Endothelial cell of umbilical vein (primary cell): ENCODE measurements around the gene PAX3. TPM values are rescaled to one million over a fixed set of nuclear protein-coding genes. Genes with fewer than 3 reads are reported as not detected.

Source experiments
- BruUV-seq: library from RNA; stranded (reverse); fragments of 400-500 nt; replicated peaks from 2 replicates; lab custom pipeline; 2021; lab: Mats Ljungman, UMichigan
- CTCF ChIA-PET: fragments of 300-600, 350-600 bp; sonication (Branson Sonifier 250); formaldehyde crosslinking; loops from one replicate; lab custom pipeline; 2021; ENCODE audit warnings: antibody characterized with exemption, inconsistent platforms; lab: Charles Lee
- POLR2A ChIA-PET: fragments of 300-600, 350-600 bp; sonication (Branson Sonifier 250); formaldehyde crosslinking; loops from one replicate; lab custom pipeline; 2021; ENCODE audit warnings: antibody characterized with exemption, inconsistent platforms; lab: Charles Lee
- DNase-seq: peaks from one replicate; pipeline ENCODE4 v3.0.0-alpha.2; 2011; ENCODE audit warnings: low read depth, low spot score
- FAIRE-seq: peaks from 2 replicates; lab custom pipeline; 2011; peaks lifted over from hg19 to GRCh38; lab: Jason Lieb, UNC
- H2AFZ ChIP-seq: 2 replicates; pipeline ENCODE4 v1.6.0; 2012; ENCODE audit warnings: low read depth, low read length, control low read depth, inconsistent platforms
- H3K27ac ChIP-seq: 2 replicates; pipeline ENCODE4 v1.5.1; 2011; ENCODE audit warnings: low read depth, mild to moderate bottlenecking, control low read depth, low read length, moderate library complexity; ENCODE audit not compliant: insufficient read depth
- H3K27me3 ChIP-seq, 2 experiments: 2 replicates each; pipeline versions ENCODE4 v1.6.0 to v1.6.1; 2011; ENCODE audit warnings: low read length in 2 of 2, mixed read lengths in 1 of 2; ENCODE audit not compliant: control insufficient read depth in 2 of 2, insufficient read depth in 2 of 2
- H3K36me3 ChIP-seq, 2 experiments: 2 replicates in 1 of 2; 3 replicates in 1 of 2; pipeline ENCODE4 v1.5.1; 2011; ENCODE audit warnings: low read length in 2 of 2, mild to moderate bottlenecking in 1 of 2, moderate library complexity in 1 of 2; ENCODE audit not compliant: control insufficient read depth in 2 of 2, insufficient read depth in 2 of 2; ENCODE audit errors: extremely low read depth in 1 of 2
- H3K4me1 ChIP-seq: 3 replicates; pipeline ENCODE4 v1.5.1; 2011; ENCODE audit warnings: mild to moderate bottlenecking, low read length; ENCODE audit not compliant: control insufficient read depth, insufficient read depth; ENCODE audit errors: extremely low read depth
- H3K4me2 ChIP-seq: 2 replicates; pipeline ENCODE4 v1.6.1; 2011; ENCODE audit warnings: low read length, control low read depth, mixed read lengths; ENCODE audit not compliant: insufficient read depth
- H3K4me3 ChIP-seq, 3 experiments: fragments of 200-600 bp in 1 of 3; sonication (generic), shearing (Covaris generic) in 1 of 3; replicated peaks in 1 of 3; 2 replicates each; pipeline ENCODE4 v1.5.1; 2011 to 2016; ENCODE audit warnings: control low read depth in 3 of 3, low read length in 3 of 3, mild to moderate bottlenecking in 2 of 3, inconsistent platforms in 1 of 3, low read depth in 1 of 3, moderate library complexity in 1 of 3; ENCODE audit not compliant: insufficient read depth in 1 of 3
- H3K79me2 ChIP-seq: 2 replicates; pipeline ENCODE4 v1.6.0; 2012; ENCODE audit warnings: low read length, inconsistent platforms; ENCODE audit not compliant: control insufficient read depth, insufficient read depth
- H3K9ac ChIP-seq: replicated peaks from 2 replicates; pipeline ENCODE3; 2011; ENCODE audit warnings: low read length, control low read depth; ENCODE audit not compliant: insufficient read depth; ENCODE audit errors: extremely low read depth
- H3K9me1 ChIP-seq: replicated peaks from 3 replicates; pipeline ENCODE4 v1.6.0; 2011; ENCODE audit warnings: mild to moderate bottlenecking, low read length; ENCODE audit not compliant: control insufficient read depth, insufficient read depth; ENCODE audit errors: extremely low read depth
- H3K9me3 ChIP-seq: replicated peaks from 2 replicates; pipeline ENCODE4 v1.5.1; 2012; ENCODE audit warnings: low read length, inconsistent platforms; ENCODE audit not compliant: control insufficient read depth, insufficient read depth
- H4K20me1 ChIP-seq: replicated peaks from 2 replicates; pipeline ENCODE3; 2011; ENCODE audit warnings: mild to moderate bottlenecking, low read length; ENCODE audit not compliant: control insufficient read depth, insufficient read depth; ENCODE audit errors: extremely low read depth
- CTCF ChIP-seq, 2 donors: IDR thresholded peaks; 1 replicate in 1 of 2; 2 replicates in 1 of 2; pipeline ENCODE4 v1.5.1; 2011; ENCODE audit warnings: low read length in 2 of 2, mild to moderate bottlenecking in 2 of 2, moderate library complexity in 2 of 2, control low read depth in 1 of 2, inconsistent platforms in 1 of 2, low read depth in 1 of 2; ENCODE audit not compliant: insufficient read depth in 1 of 2; ENCODE audit errors: extremely low read depth in 1 of 2
- EZH2 ChIP-seq: IDR thresholded peaks from 2 replicates; pipeline ENCODE4 v1.6.1; 2012; ENCODE audit warnings: borderline replicate concordance, low read depth, mild to moderate bottlenecking, moderate library complexity, low read length, inconsistent platforms; ENCODE audit not compliant: severe bottlenecking
- FOS ChIP-seq: IDR thresholded peaks from 2 replicates; pipeline ENCODE4 v1.6.1; 2011; ENCODE audit warnings: mild to moderate bottlenecking, low read length, moderate library complexity, borderline replicate concordance; ENCODE audit not compliant: insufficient read depth
- GATA2 ChIP-seq: IDR thresholded peaks from 2 replicates; pipeline ENCODE4 v1.7.0; 2011; ENCODE audit warnings: low read depth, mild to moderate bottlenecking, moderate library complexity, mixed read lengths, low read length; ENCODE audit not compliant: insufficient read length, insufficient read depth
- JUN ChIP-seq: IDR thresholded peaks from 2 replicates; pipeline ENCODE4 v1.6.1; 2011; ENCODE audit warnings: borderline replicate concordance, low read depth; ENCODE audit not compliant: insufficient read length, insufficient read depth
- MAX ChIP-seq: IDR thresholded peaks from 2 replicates; pipeline ENCODE4 v1.6.1; 2011; ENCODE audit not compliant: insufficient read depth, insufficient read length
- MYC ChIP-seq: IDR thresholded peaks from one replicate; pipeline ENCODE4 v1.6.1; 2011; ENCODE audit warnings: mild to moderate bottlenecking, low read depth, low read length
- POLR2A ChIP-seq: IDR thresholded peaks from 2 replicates; pipeline ENCODE4 v1.6.1; 2012; ENCODE audit warnings: low read depth, mild to moderate bottlenecking, control low read depth, low read length
- POLR2AphosphoS5 ChIP-seq: IDR thresholded peaks from 2 replicates; pipeline ENCODE4 v1.6.1; 2012; ENCODE audit warnings: low read depth, mild to moderate bottlenecking, control low read depth, low read length, moderate library complexity; ENCODE audit not compliant: insufficient read depth
- dilution Hi-C: fragments of 300-500 bp; cut with MboI; formaldehyde crosslinking; loops from one replicate; pipeline ENCODE4 v1.15.0; 2019; ENCODE audit warnings: low sequenced_read_pairs; ENCODE audit not compliant: extremely low pct_ligation_motif_present
- intact Hi-C: fragments of 100-400 bp; cut with micrococcal nuclease; formaldehyde crosslinking; loops from one replicate; pipeline ENCODE4 v1.10.0; 2022
- polyA plus RNA-seq, 4 experiments: library from polyadenylated mRNA; depleted of rRNA in 3 of 4; stranded (reverse) in 3 of 4; unstranded in 1 of 4; fragments of >200 nt; gene quantifications; 2 replicates each; pipeline versions ENCODE4 v1.2.1 to v1.2.3, GENCODE V29; 2011 to 2012; ENCODE audit warnings: missing spikeins in 1 of 4
- total RNA-seq: library from RNA; stranded (reverse); gene quantifications from 2 replicates; pipeline ENCODE4 v1.2.3, GENCODE V29; 2021

The PAX3 gene
- total and polyA plus RNA-seq, 2 donors (not counting 3 experiments of a cell fraction or from before 2014, with no cell fraction given) = not detected

GRCh38 chr2:222311319-222311977 lies 12.7 kb upstream of the PAX3 start:
- H3K4me1 ChIP-seq = no peaks in the 10 kb centered on the region
- TF ChIP-seq EZH2 (peak; percentile 86), POLR2AphosphoS5 (no peak)
- BruUV-seq = no TSS peak
- dilution Hi-C loops = no loop called here
- H3K27ac ChIP-seq = no peak overlapping the region
- H2AFZ ChIP-seq = no peak overlapping the region
- intact Hi-C loops = no loop called here
- H3K27me3 ChIP-seq = peaks cover 93 to 100% of the 10 kb centered on the region in 2 experiments
- DNase-seq (no peak), FAIRE-seq (no peak)
- ChIA-PET CTCF (interaction anchor here (1.5 kb wide), 1 partner anchor 250 kb away, joined by 6 read pairs; no protein-coding TSS in a partner anchor), POLR2A (no interaction called here)
- no peaks in the 10 kb centered on the region for H3K79me2 ChIP-seq
- H3K36me3 ChIP-seq = no peaks in the 10 kb centered on the region
- H3K9me1 ChIP-seq = no peaks in the 10 kb centered on the region
- no peak overlapping the region for H3K4me3 ChIP-seq
- H3K9ac ChIP-seq = no peak overlapping the region
- no peaks in the 10 kb centered on the region for H3K9me3 ChIP-seq
- no peaks in the 10 kb centered on the region for H4K20me1 ChIP-seq
- H3K4me2 ChIP-seq = no peak overlapping the region

- Histone ChIP-seq H3K36me3 (no peaks in the 10 kb centered on the region), H2AFZ (no peak overlapping the region), H3K79me2 (no peaks in the 10 kb centered on the region), H3K9me3 (no peaks in the 10 kb centered on the region), H4K20me1 (no peaks in the 10 kb centered on the region), H3K9me1 (no peaks in the 10 kb centered on the region), H3K4me1 (peaks cover 4% of the 10 kb centered on the region), H3K4me2 (no peak overlapping the region), H3K9ac (no peak overlapping the region), H3K4me3 (no peak overlapping the region), H3K27ac (no peak overlapping the region), H3K27me3 (peaks cover 94 to 100% of the 10 kb centered on the region in 2 experiments)
- TF ChIP-seq EZH2 = no peak
- no peak for TF ChIP-seq MAX
- TF ChIP-seq GATA2 = no peak
- TF ChIP-seq POLR2A = no peak
- no peak for TF ChIP-seq FOS
- no peak for TF ChIP-seq MYC
- no peak for TF ChIP-seq JUN
- no peak for TF ChIP-seq POLR2AphosphoS5
- TF ChIP-seq CTCF (IDR thresholded peaks at IDR 0.05; ENCODE audit: extremely low read depth in 1 of 2, insufficient read depth in 1 of 2, low read depth in 1 of 2, low read length in 2 of 2) = no peak
- POLR2A ChIA-PET = no interaction called here
- FAIRE-seq (no peak), DNase-seq (no peak)
- CTCF ChIA-PET = interaction anchor here (1.5 kb wide), 1 partner anchor 251 kb away, joined by 6 read pairs; no protein-coding TSS in a partner anchor
- intact Hi-C loops (no loop called here), dilution Hi-C loops (no loop called here)
- BruUV-seq = no TSS peak
Measured at GRCh38 chr2:222310747-222311318, 12.0 kb upstream of the PAX3 start.
